Panc1 (cell line): ENCODE results near the gene RGPD4. TPM values are rescaled to one million over a fixed set of nuclear protein-coding genes. Genes with fewer than 3 reads are reported as not detected.
A peak's percentile ranks its signal among the peaks of the same experiment; 100 is the strongest.

ENCODE experiments used
- ATAC-seq: fragments of 200-7000 bp; cut with Tn5 transposase; 2 replicates; pipeline ENCODE4 v1.9.1; 2020; ENCODE audit warnings: mild to moderate bottlenecking, moderate library complexity
- BruUV-seq: library from RNA; stranded (reverse); fragments of 400-500 nt; replicated peaks from 2 replicates; lab custom pipeline; 2021; lab: Mats Ljungman, UMichigan
- CTCF ChIA-PET: fragments of 300-600 bp; sonication (Branson Sonifier 250); formaldehyde crosslinking; loops from one replicate; lab custom pipeline; 2022; ENCODE audit warnings: antibody characterized with exemption; lab: Charles Lee
- POLR2A ChIA-PET: fragments of 300-600 bp; sonication (Branson Sonifier 250); formaldehyde crosslinking; loops from one replicate; lab custom pipeline; 2022; ENCODE audit warnings: antibody characterized with exemption; lab: Charles Lee
- DNase-seq: peaks from one replicate; pipeline ENCODE4 v3.0.0-alpha.2; 2010; ENCODE audit warnings: low read depth, low spot score
- H3K27ac ChIP-seq: 2 replicates; pipeline ENCODE4 v1.5.1; 2011; ENCODE audit warnings: mild to moderate bottlenecking, low read length, inconsistent platforms
- H3K27me3 ChIP-seq: fragments of 200-500 bp; sonication (Bioruptor generic); 2 replicates; pipeline ENCODE4 v1.6.0; 2014; ENCODE audit warnings: low read length, inconsistent platforms; ENCODE audit not compliant: control insufficient read depth, insufficient read depth
- H3K36me3 ChIP-seq: fragments of 200-500 bp; sonication (Bioruptor generic); 2 replicates; pipeline ENCODE4 v1.5.1; 2014; ENCODE audit warnings: inconsistent platforms, mild to moderate bottlenecking, low read length, moderate library complexity; ENCODE audit not compliant: control insufficient read depth, insufficient read depth
- H3K4me1 ChIP-seq: 2 replicates; pipeline ENCODE4 v1.5.1; 2011; ENCODE audit warnings: inconsistent platforms, mild to moderate bottlenecking, low read length, moderate library complexity; ENCODE audit not compliant: control insufficient read depth, insufficient read depth
- H3K4me3 ChIP-seq, 2 experiments: 2 replicates each; pipeline ENCODE4 v1.5.1; 2011 to 2012; ENCODE audit warnings: low read depth in 2 of 2, low read length in 2 of 2, mild to moderate bottlenecking in 2 of 2, inconsistent platforms in 1 of 2, moderate library complexity in 1 of 2
- H3K9me3 ChIP-seq: fragments of 200-500 bp; sonication (Bioruptor generic); 2 replicates; pipeline ENCODE4 v1.5.1; 2014; ENCODE audit warnings: low read depth, mild to moderate bottlenecking, inconsistent platforms, low read length, moderate library complexity; ENCODE audit not compliant: control insufficient read depth, insufficient read depth
- CTCF ChIP-seq: fragments of 450-650 bp; IDR thresholded peaks from 2 replicates; pipeline ENCODE4 v1.5.1; 2017; ENCODE audit warnings: mild to moderate bottlenecking
- POLR2AphosphoS5 ChIP-seq: IDR thresholded peaks from 2 replicates; pipeline ENCODE4 v1.6.1; 2012; ENCODE audit warnings: mild to moderate bottlenecking, low read depth, low read length, moderate library complexity
- SIN3A ChIP-seq: IDR thresholded peaks from 2 replicates; pipeline ENCODE4 v1.6.1; 2012; ENCODE audit warnings: low read depth, mild to moderate bottlenecking, low read length, moderate library complexity, borderline replicate concordance; ENCODE audit not compliant: insufficient read depth
- TCF7L2 ChIP-seq: IDR thresholded peaks from 2 replicates; pipeline ENCODE4 v1.6.1; 2011; ENCODE audit warnings: mild to moderate bottlenecking, low read depth, low read length, inconsistent platforms
- in situ Hi-C: cut with HindIII; loops from 2 replicates; pipeline ENCODE4 v1.10.0; 2016; ENCODE audit warnings: low sequenced_read_pairs, low pct_unique_long_range_greater_than_20kb
- intact Hi-C: fragments of 100-400 bp; cut with micrococcal nuclease; formaldehyde crosslinking; loops from one replicate; pipeline ENCODE4 v1.10.0; 2022; ENCODE audit not compliant: unreplicated experiment
- total RNA-seq: library from RNA; stranded (reverse); gene quantifications from one replicate; pipeline ENCODE4 v1.2.1, GENCODE V29; 2021; ENCODE audit not compliant: unreplicated experiment
- TF ChIP-seq, protein P1 (sequence below), 2 experiments: IDR thresholded peaks; 2 replicates each; pipeline ENCODE4 v1.6.1; 2011 to 2012; ENCODE audit warnings: low read depth in 2 of 2, control low read depth in 1 of 2, low read length in 1 of 2, mild to moderate bottlenecking in 1 of 2, moderate library complexity in 1 of 2; ENCODE audit not compliant: insufficient read depth in 1 of 2

RGPD4 gene
- total RNA-seq, 1 experiment from 2014 or later, result not detected

- DNase-seq, result no peak
- intact Hi-C loops, result no loop called here
- no TSS peak for BruUV-seq
- H3K4me3 ChIP-seq, result no peak overlapping the region
- ChIA-PET CTCF (no interaction called here), POLR2A (no interaction called here)
- H3K9me3 ChIP-seq, result no peaks in the 10 kb centered on the region
- H3K27ac ChIP-seq, result no peak overlapping the region
- no peak for ATAC-seq
- no peaks in the 10 kb centered on the region for H3K4me1 ChIP-seq
- H3K36me3 ChIP-seq, result no peaks in the 10 kb centered on the region
- TF ChIP-seq POLR2AphosphoS5 (no peak), TCF7L2 (no peak)
- no peaks in the 10 kb centered on the region for H3K27me3 ChIP-seq
- in situ Hi-C loops, result no loop called here
Observed at GRCh38 chr2:107809835-107810234, 16.9 kb upstream of the RGPD4 start.

- CTCF ChIA-PET, result no interaction called here
- H3K9me3 ChIP-seq, result no peaks in the 10 kb centered on the region
- intact Hi-C loops, result no loop called here
- POLR2A ChIA-PET, result no interaction called here
- H3K27ac ChIP-seq, result no peak overlapping the region
- H3K4me3 ChIP-seq, result no peak overlapping the region
- TF ChIP-seq, protein P1, sequence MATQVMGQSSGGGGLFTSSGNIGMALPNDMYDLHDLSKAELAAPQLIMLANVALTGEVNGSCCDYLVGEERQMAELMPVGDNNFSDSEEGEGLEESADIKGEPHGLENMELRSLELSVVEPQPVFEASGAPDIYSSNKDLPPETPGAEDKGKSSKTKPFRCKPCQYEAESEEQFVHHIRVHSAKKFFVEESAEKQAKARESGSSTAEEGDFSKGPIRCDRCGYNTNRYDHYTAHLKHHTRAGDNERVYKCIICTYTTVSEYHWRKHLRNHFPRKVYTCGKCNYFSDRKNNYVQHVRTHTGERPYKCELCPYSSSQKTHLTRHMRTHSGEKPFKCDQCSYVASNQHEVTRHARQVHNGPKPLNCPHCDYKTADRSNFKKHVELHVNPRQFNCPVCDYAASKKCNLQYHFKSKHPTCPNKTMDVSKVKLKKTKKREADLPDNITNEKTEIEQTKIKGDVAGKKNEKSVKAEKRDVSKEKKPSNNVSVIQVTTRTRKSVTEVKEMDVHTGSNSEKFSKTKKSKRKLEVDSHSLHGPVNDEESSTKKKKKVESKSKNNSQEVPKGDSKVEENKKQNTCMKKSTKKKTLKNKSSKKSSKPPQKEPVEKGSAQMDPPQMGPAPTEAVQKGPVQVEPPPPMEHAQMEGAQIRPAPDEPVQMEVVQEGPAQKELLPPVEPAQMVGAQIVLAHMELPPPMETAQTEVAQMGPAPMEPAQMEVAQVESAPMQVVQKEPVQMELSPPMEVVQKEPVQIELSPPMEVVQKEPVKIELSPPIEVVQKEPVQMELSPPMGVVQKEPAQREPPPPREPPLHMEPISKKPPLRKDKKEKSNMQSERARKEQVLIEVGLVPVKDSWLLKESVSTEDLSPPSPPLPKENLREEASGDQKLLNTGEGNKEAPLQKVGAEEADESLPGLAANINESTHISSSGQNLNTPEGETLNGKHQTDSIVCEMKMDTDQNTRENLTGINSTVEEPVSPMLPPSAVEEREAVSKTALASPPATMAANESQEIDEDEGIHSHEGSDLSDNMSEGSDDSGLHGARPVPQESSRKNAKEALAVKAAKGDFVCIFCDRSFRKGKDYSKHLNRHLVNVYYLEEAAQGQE (IDR thresholded peaks at IDR 0.05; ENCODE audit: insufficient read depth in 1 of 2, low read depth in 2 of 2, low read length in 1 of 2), result no peak
- no peak for TF ChIP-seq CTCF
- TF ChIP-seq TCF7L2, result no peak
- no peak for TF ChIP-seq SIN3A
- no peak for TF ChIP-seq POLR2AphosphoS5
- ATAC-seq (no peak), DNase-seq (no peak)
- no peaks in the 10 kb centered on the region for H3K36me3 ChIP-seq
- no peaks in the 10 kb centered on the region for H3K4me1 ChIP-seq
- BruUV-seq, result no TSS peak
- in situ Hi-C loops, result no loop called here
- no peaks in the 10 kb centered on the region for H3K27me3 ChIP-seq
Observed at GRCh38 chr2:107810734-107811133, 16.0 kb upstream of the RGPD4 start.

- no peak overlapping the region for H3K4me3 ChIP-seq
- CTCF ChIA-PET, result no interaction called here
- no TSS peak for BruUV-seq
- no peaks in the 10 kb centered on the region for H3K4me1 ChIP-seq
- H3K36me3 ChIP-seq, result no peaks in the 10 kb centered on the region
- intact Hi-C loops (no loop called here), in situ Hi-C loops (no loop called here)
- H3K27ac ChIP-seq, result no peak overlapping the region
- ATAC-seq (no peak), DNase-seq (peak; percentile 42)
- no peaks in the 10 kb centered on the region for H3K27me3 ChIP-seq
- POLR2A ChIA-PET, result no interaction called here
- H3K9me3 ChIP-seq, result no peaks in the 10 kb centered on the region
- TF ChIP-seq SIN3A (no peak), POLR2AphosphoS5 (no peak)
- TF ChIP-seq, protein P1 (IDR thresholded peaks at IDR 0.05; ENCODE audit: insufficient read depth in 1 of 2, low read depth in 2 of 2, low read length in 1 of 2), result no peak
Observed at GRCh38 chr2:107811411-107811810, 15.3 kb upstream of the RGPD4 start.
